Cardiac muscle cell (in vitro differentiated cells and primary cell): ENCODE measurements around the gene ZIC1. TPM values are rescaled to one million over a fixed set of nuclear protein-coding genes. Genes with fewer than 3 reads are reported as not detected.

Experiments
- DNase-seq, 2 donors: peaks; one replicate each; pipeline versions ENCODE4 v3.0.0 to v3.0.0-alpha.2; 2010 to 2017; ENCODE audit warnings: low read depth in 1 of 2, low spot score in 1 of 2
- H3K27ac ChIP-seq: fragments of 200-600 bp; sonication (generic); 2 replicates; pipeline ENCODE4 v1.5.1; 2016
- H3K27me3 ChIP-seq: fragments of 200-600 bp; sonication (generic); 2 replicates; pipeline ENCODE4 v1.6.0; 2016; ENCODE audit warnings: control low read depth
- H3K36me3 ChIP-seq: fragments of 200-600 bp; sonication (generic); 2 replicates; pipeline ENCODE4 v1.5.1; 2016; ENCODE audit warnings: control low read depth
- H3K4me1 ChIP-seq: fragments of 200-600 bp; sonication (generic); 2 replicates; pipeline ENCODE4 v1.8.1; 2017; ENCODE audit warnings: low read depth, mild to moderate bottlenecking, mixed run types
- H3K4me3 ChIP-seq: fragments of 200-600 bp; sonication (generic); 2 replicates; pipeline ENCODE4 v1.5.1; 2016; ENCODE audit warnings: mild to moderate bottlenecking
- H3K9me3 ChIP-seq: fragments of 200-600 bp; sonication (generic); 2 replicates; pipeline ENCODE4 v1.5.1; 2017; ENCODE audit warnings: low read depth, mild to moderate bottlenecking, control low read depth
- CTCF ChIP-seq: IDR thresholded peaks from 2 replicates; pipeline ENCODE4 v1.5.1; 2012; ENCODE audit warnings: low read depth, mild to moderate bottlenecking, low read length
- polyA plus RNA-seq: library from polyadenylated mRNA; unstranded; fragments of >200 nt; fragmentation: Nextera tagmentation; extraction: Ambion mirVana; gene quantifications from 2 replicates; pipeline ENCODE4 v1.2.1, GENCODE V29; 2016
- total RNA-seq: library from RNA; depleted of rRNA; stranded (reverse); fragments of >200 nt; gene quantifications from 2 replicates; pipeline ENCODE4 v1.2.3, GENCODE V29; 2016

ZIC1 gene
- total and polyA plus RNA-seq, 2 experiments from 2014 or later, result 0.35 TPM; not detected in 1

DNA sequence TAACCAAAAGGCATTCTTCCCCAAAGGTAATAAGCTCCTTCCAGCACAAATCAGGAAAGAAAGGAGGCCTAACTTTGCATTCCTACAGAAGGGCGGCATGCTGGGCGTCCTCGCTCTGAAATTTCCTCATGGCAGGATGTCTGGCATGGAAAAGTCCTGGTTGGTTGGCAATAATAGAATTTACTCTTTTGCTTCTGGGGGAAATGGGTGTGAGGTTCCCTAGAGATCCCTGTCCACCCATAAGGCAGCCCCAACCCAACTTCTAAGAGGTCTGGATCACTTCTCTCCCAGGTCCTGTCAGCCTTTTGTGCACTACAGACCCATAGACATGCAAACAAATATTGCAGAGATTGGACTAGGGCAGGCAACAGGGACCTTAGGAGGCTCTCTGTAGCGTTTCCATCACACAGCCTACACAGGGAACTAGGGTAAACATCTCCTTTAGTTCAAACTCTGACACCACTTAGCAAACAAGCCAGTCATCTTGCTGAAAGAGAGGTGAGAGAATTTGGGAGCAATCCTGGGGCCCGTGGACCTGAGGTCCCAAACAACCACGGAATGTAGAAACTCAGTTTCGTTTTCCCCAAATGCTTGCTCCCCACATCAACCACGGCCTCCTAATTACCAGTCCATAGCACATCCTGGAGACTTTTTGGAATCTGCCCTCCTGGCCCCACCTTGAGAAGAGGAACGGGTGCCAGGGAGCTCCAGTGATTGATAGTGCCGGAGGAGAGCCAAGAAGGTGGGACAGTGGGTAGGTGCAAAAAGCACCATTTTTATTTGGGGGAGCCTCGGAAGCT is 5.0 kb upstream of the ZIC1 start:
- TF ChIP-seq CTCF, result no peak
- Histone ChIP-seq H3K27me3 (peaks cover 100% of the 10 kb centered on the region), H3K27ac (no peak overlapping the region), H3K4me3 (no peak overlapping the region), H3K36me3 (no peaks in the 10 kb centered on the region), H3K9me3 (no peaks in the 10 kb centered on the region), H3K4me1 (peaks cover 3% of the 10 kb centered on the region)
- no peak for DNase-seq

GRCh38 chr3:147404800-147405230 is 4.3 kb upstream of the ZIC1 start:
- no peak for TF ChIP-seq CTCF
- Histone ChIP-seq H3K4me1 (peaks cover 4% of the 10 kb centered on the region), H3K27ac (no peak overlapping the region), H3K4me3 (no peak overlapping the region), H3K36me3 (no peaks in the 10 kb centered on the region), H3K27me3 (peaks cover 100% of the 10 kb centered on the region), H3K9me3 (no peaks in the 10 kb centered on the region)
- DNase-seq, result no peak

DNA sequence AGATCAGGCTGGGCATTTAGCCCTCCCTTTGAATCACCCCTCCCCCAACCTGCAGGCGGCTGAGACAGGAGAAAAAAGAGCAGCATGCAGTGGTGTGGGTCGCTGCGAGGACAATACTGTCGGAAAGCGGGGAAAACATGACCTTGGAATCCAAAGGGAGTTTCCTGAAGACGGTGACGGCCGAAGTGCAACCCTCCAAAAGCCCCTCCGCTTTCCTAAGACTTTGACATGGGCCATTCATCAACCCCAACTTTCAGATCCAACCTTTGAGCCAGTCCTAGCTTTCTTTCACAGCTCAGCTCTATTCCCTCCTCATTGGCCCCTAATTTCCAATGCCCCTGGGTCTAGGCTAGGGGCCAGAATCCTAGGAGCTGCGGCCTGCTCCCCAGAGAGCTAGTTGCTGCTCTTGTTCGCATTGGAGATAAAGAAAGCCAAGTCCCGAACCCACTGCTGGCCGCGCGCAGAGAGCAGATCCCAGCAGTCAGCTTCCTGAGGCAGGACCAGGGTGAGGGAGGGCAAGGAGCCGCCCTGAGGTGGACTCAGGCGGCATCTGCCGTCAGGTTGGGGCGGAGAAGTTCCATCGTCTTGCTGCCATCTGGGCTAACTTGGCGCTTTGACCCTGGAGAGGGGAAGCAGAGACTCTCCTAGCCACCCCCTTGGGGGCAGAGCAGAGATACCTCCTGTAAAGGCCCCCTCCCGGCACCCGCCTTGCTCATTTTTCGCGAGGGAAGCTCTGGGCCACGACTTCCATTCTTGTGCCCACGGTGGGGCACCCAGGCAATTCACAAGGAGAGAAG is 3.7 kb upstream of the ZIC1 start:
- Histone ChIP-seq H3K27ac (no peak overlapping the region), H3K27me3 (peaks cover 100% of the 10 kb centered on the region), H3K4me3 (no peak overlapping the region), H3K9me3 (no peaks in the 10 kb centered on the region), H3K36me3 (no peaks in the 10 kb centered on the region), H3K4me1 (peaks cover 4% of the 10 kb centered on the region)
- no peak for DNase-seq
- no peak for TF ChIP-seq CTCF

GRCh38 chr3:147406028-147406931 is 2.9 kb upstream of the ZIC1 start, which contains the start of gene ZIC4:
Gene ZIC4, minus strand, starts transcription at chr3:147406543. Its CDS starts 3,746 bp downstream, at chr3:147402797.
- Histone ChIP-seq H3K27ac (no peak within 1 kb of the TSS), H3K36me3 (no peaks in the 10 kb centered on the region), H3K9me3 (no peaks in the 10 kb centered on the region), H3K4me1 (peaks cover 4% of the 10 kb centered on the region), H3K27me3 (peaks cover 100% of the 10 kb centered on the region), H3K4me3 (no peak within 1 kb of the TSS)
- no peak for DNase-seq
- TF ChIP-seq CTCF, result no peak

DNA sequence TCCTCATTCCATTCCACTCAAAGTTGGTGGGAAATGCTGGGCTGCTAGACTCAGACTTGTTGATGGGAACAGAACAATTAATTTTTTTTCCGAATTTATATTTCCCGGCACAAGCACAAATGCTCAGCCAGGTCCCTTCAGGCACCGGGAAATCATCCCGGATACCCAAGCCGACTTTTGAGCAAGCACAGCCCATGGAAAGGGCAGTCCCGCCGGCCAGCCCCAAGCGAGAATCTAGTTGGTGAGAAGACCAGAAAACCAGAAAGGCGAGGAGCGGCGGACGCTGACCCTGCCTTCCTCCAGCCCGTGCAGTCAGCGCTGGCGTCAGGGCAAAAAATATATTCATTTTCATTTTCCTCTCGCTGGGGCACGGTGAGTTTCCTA is 2.1 kb upstream of the ZIC1 start:
- Histone ChIP-seq H3K27me3 (peaks cover 100% of the 10 kb centered on the region), H3K9me3 (no peaks in the 10 kb centered on the region), H3K36me3 (no peaks in the 10 kb centered on the region), H3K4me1 (peaks cover 4% of the 10 kb centered on the region), H3K4me3 (no peak overlapping the region), H3K27ac (no peak overlapping the region)
- DNase-seq, result no peak
- TF ChIP-seq CTCF, result no peak
